ENCODE data around the gene RNF113A. TPM values are rescaled to one million over a fixed set of nuclear protein-coding genes. Genes with fewer than 3 reads are reported as not detected.
"Not testable (repeated sequence)": the region's sequence is repeated elsewhere in the genome, so short reads cannot be mapped to it uniquely, and the experiment has no call there.

Gene RNF113A
- total RNA-seq, 4 donors from 2014 or later = 8.9 to 15.7 (median 12.1) TPM

DNA sequence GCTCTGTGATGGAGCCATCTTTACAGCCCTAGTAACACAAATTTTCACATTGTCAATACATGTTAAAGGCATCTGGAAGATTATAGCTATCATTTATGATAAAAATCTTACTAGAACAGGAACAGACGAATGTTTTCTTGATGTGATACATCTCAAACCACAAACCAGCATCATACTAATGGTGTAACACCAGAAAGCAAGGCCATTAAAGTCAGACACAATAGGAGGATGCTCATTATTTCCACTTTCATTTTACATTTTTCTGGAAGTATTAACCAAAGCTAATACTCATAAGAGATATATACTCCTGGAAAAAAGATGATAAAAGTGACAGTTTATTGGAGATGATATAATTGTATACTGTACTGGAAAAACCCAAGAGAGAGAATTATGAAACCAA is 29.4 kb upstream of the RNF113A start:
- ATAC-seq (no peak), DNase-seq (no peak)
- TF ChIP-seq POLR2A (IDR thresholded peaks at IDR 0.05) (no peak), CTCF (IDR thresholded peaks at IDR 0.05 in 4 of 5, conservative IDR thresholded peaks at IDR 0.05 in 1 of 5) (no peak)
- no peaks in the 10 kb centered on the region for H3K36me3 ChIP-seq
- H3K4me1 ChIP-seq = no peaks in the 10 kb centered on the region
- intact Hi-C loops (cut with DNase I; ENCODE audit: low total_unique reads) = no loop called here
- no peak overlapping the region for H3K4me3 ChIP-seq
- no peak overlapping the region for H3K27ac ChIP-seq
- H3K27me3 ChIP-seq = no peaks in the 10 kb centered on the region
- H3K9me3 ChIP-seq = no peaks in the 10 kb centered on the region
- in situ Hi-C loops (cut with MboI; ENCODE audit: low sequenced_read_pairs in 4 of 4) = no loop called here

DNA sequence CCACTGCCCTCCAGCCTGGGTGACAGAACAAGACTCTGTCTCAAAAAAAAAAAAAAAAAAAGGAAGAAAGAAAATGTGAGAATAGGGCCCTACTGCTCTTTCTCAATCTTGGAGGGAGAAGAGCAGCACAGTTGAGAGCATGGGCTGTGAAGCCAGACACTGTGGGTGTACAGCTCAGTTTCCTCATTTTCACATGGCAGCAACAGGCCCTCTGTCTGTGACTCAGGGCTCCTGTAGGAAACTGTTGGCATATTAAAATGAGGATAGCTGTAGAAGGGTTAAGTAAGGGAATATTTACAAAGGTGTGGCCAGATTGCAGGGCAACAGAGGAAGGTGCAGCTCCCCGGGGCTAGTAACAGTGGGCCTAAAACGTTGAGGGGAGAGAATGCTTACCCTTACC is 27.6 kb upstream of the RNF113A start:
- no peaks in the 10 kb centered on the region for H3K9me3 ChIP-seq
- TF ChIP-seq CTCF (IDR thresholded peaks at IDR 0.05 in 4 of 5, conservative IDR thresholded peaks at IDR 0.05 in 1 of 5) = no peak
- TF ChIP-seq POLR2A (IDR thresholded peaks at IDR 0.05) = no peak
- H3K4me1 ChIP-seq = no peaks in the 10 kb centered on the region
- in situ Hi-C loops (cut with MboI; ENCODE audit: low sequenced_read_pairs in 4 of 4) = no loop called here
- no peaks in the 10 kb centered on the region for H3K36me3 ChIP-seq
- no peak overlapping the region for H3K4me3 ChIP-seq
- intact Hi-C loops (cut with DNase I; ENCODE audit: low total_unique reads) = no loop called here
- DNase-seq (no peak), ATAC-seq (no peak)
- no peak overlapping the region for H3K27ac ChIP-seq
- no peaks in the 10 kb centered on the region for H3K27me3 ChIP-seq

GRCh38 chrX:119895843-119896326 is 24.4 kb upstream of the RNF113A start, which contains the start of gene AKAP14:
TSS of gene AKAP14 (plus strand) at chrX:119895893. CDS start at chrX:119903224, 7,331 bp downstream.
- Histone ChIP-seq H3K9me3 (no peaks in the 10 kb centered on the region), H3K4me1 (no peaks in the 10 kb centered on the region), H3K27me3 (no peaks in the 10 kb centered on the region), H3K27ac (no peak within 1 kb of the TSS), H3K4me3 (no peak within 1 kb of the TSS), H3K36me3 (no peaks in the 10 kb centered on the region)
- DNase-seq = no peak
- no peak for TF ChIP-seq POLR2A (IDR thresholded peaks at IDR 0.05)
- no peak for TF ChIP-seq CTCF (IDR thresholded peaks at IDR 0.05 in 4 of 5, conservative IDR thresholded peaks at IDR 0.05 in 1 of 5)
- in situ Hi-C loops (cut with MboI; ENCODE audit: low sequenced_read_pairs in 4 of 4) = no loop called here
- ATAC-seq = no peak
- intact Hi-C loops (cut with DNase I; ENCODE audit: low total_unique reads) = no loop called here

- ATAC-seq; in situ Hi-C loops (cut with MboI; ENCODE audit: low sequenced_read_pairs in 4 of 4); DNase-seq; H3K4me3 ChIP-seq; H3K4me1 ChIP-seq; H3K36me3 ChIP-seq; intact Hi-C loops (cut with DNase I; ENCODE audit: low total_unique reads); H3K9me3 ChIP-seq; H3K27ac ChIP-seq: not testable (repeated sequence)
- H3K27me3 ChIP-seq = peaks cover 0 to 11% (median 4%) of the 10 kb centered on the region in 3 donors
These were observed 20.6 kb upstream of the RNF113A start for GRCh38 chrX:119891961-119892692.

DNA sequence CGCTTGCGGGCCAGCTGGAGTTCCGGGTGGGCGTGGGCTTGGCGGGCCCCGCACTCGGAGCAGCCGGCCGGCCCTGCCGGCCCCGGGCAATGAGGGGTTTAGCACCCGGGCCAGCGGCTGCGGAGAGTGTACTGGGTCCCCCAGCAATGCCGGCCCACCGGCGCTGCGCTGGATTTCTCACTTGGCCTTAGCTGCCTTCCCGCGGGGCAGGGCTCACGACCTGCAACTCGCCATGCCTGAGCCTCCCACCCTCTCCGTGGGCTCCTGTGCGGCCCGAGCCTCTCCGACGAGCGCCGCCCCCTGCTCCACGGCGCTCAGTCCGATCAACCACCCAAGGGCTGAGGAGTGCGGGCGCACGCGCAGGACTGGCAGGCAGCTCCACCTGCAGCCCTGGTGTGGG is 19.1 kb upstream of the RNF113A start:
- peaks cover 0 to 11% (median 4%) of the 10 kb centered on the region in 3 donors for H3K27me3 ChIP-seq
- DNase-seq; H3K4me1 ChIP-seq; H3K4me3 ChIP-seq; in situ Hi-C loops (cut with MboI; ENCODE audit: low sequenced_read_pairs in 4 of 4); intact Hi-C loops (cut with DNase I; ENCODE audit: low total_unique reads); H3K9me3 ChIP-seq; ATAC-seq; H3K36me3 ChIP-seq; H3K27ac ChIP-seq: not testable (repeated sequence)

All from gastrocnemius medialis (tissue), 4 donors.